ENCODE results near the gene POMZP3.
"Not testable (repeated sequence)": the region's sequence is repeated elsewhere in the genome, so short reads cannot be mapped to it uniquely, and the experiment has no call there.

Gene POMZP3

GRCh38 chr7:76619439-76620190, 7.5 kb downstream of the POMZP3 start:
- H3K36me3 ChIP-seq (replicated peaks in 1 of 2; ENCODE audit: control insufficient read depth in 2 of 2, insufficient read depth in 2 of 2, low read length in 2 of 2); H3K18ac ChIP-seq (ENCODE audit: low read length); H3K9me3 ChIP-seq (replicated peaks in 1 of 2; ENCODE audit: control insufficient read depth in 2 of 2, insufficient read depth in 1 of 2, low read depth in 1 of 2, low read length in 2 of 2); H3K4me2 ChIP-seq (ENCODE audit: insufficient read depth, low read length, poor library complexity, severe bottlenecking); H3K27ac ChIP-seq (replicated peaks; ENCODE audit: low read length); DNase-seq (ENCODE audit: low spot score); H3K79me1 ChIP-seq (ENCODE audit: low read depth, low read length); H2AFZ ChIP-seq (ENCODE audit: low read length); H2BK5ac ChIP-seq (ENCODE audit: low read length); H4K8ac ChIP-seq (ENCODE audit: low read depth, low read length); H4K91ac ChIP-seq (ENCODE audit: low read depth, low read length, poor library complexity); H3K4ac ChIP-seq (ENCODE audit: low read length); H2AK5ac ChIP-seq (ENCODE audit: low read depth, low read length); H3K27me3 ChIP-seq (ENCODE audit: control insufficient read depth in 3 of 3, insufficient read depth in 3 of 3, low read depth in 1 of 3, low read length in 3 of 3); H2BK120ac ChIP-seq (ENCODE audit: low read depth, low read length); H2BK15ac ChIP-seq (ENCODE audit: low read length); H3K14ac ChIP-seq (ENCODE audit: low read length); H3K4me1 ChIP-seq (ENCODE audit: control insufficient read depth in 2 of 2, insufficient read depth in 1 of 2, low read depth in 1 of 2, low read length in 2 of 2); H3K23ac ChIP-seq (ENCODE audit: low read depth, low read length, poor library complexity); H3K4me3 ChIP-seq (ENCODE audit: low read length in 2 of 2); H2BK12ac ChIP-seq (ENCODE audit: low read length); H3K9ac ChIP-seq (ENCODE audit: low read depth, low read length, poor library complexity): not testable (repeated sequence)
- no CpG with 5 or more reads among the region's 13 CpGs for WGBS, 2 donors (ENCODE audit: extremely low coverage in 2 of 2, insufficient read length in 2 of 2, insufficient replicate concordance in 1 of 2)

DNA sequence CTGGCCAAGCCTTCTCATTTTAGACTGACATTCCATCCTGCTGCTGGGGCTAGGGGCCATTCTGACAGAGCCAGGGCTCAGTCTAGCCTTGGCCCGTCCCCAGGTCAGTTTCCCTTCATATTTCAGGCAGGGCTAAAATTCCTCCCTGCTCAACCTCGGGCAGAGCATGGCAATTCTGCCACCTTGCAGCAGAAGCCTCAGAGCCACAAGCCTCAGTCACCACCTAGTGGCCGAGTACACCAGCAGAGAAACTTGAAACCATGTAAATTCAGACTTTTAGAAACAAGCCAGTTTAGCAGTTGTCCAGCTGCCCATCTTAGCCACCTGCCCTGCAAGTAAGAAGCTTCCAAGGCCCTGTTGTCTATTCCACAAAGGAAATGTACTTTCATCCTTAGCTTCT, 13.3 kb downstream of the POMZP3 start:
- not testable (repeated sequence) for H4K8ac ChIP-seq (ENCODE audit: low read depth, low read length); H3K27ac ChIP-seq (replicated peaks; ENCODE audit: low read length); H3K27me3 ChIP-seq (ENCODE audit: control insufficient read depth in 3 of 3, insufficient read depth in 3 of 3, low read depth in 1 of 3, low read length in 3 of 3); H2BK120ac ChIP-seq (ENCODE audit: low read depth, low read length); H3K18ac ChIP-seq (ENCODE audit: low read length); H3K9ac ChIP-seq (ENCODE audit: low read depth, low read length, poor library complexity); H3K14ac ChIP-seq (ENCODE audit: low read length); H2BK12ac ChIP-seq (ENCODE audit: low read length); H2AK5ac ChIP-seq (ENCODE audit: low read depth, low read length); H2BK15ac ChIP-seq (ENCODE audit: low read length); H4K91ac ChIP-seq (ENCODE audit: low read depth, low read length, poor library complexity); H3K79me1 ChIP-seq (ENCODE audit: low read depth, low read length); H3K23ac ChIP-seq (ENCODE audit: low read depth, low read length, poor library complexity); H3K36me3 ChIP-seq (replicated peaks in 1 of 2; ENCODE audit: control insufficient read depth in 2 of 2, insufficient read depth in 2 of 2, low read length in 2 of 2); DNase-seq (ENCODE audit: low spot score); H3K4me2 ChIP-seq (ENCODE audit: insufficient read depth, low read length, poor library complexity, severe bottlenecking); H3K4me3 ChIP-seq (ENCODE audit: low read length in 2 of 2); H3K4ac ChIP-seq (ENCODE audit: low read length); H3K9me3 ChIP-seq (replicated peaks in 1 of 2; ENCODE audit: control insufficient read depth in 2 of 2, insufficient read depth in 1 of 2, low read depth in 1 of 2, low read length in 2 of 2); H2AFZ ChIP-seq (ENCODE audit: low read length); H2BK5ac ChIP-seq (ENCODE audit: low read length); H3K4me1 ChIP-seq (ENCODE audit: control insufficient read depth in 2 of 2, insufficient read depth in 1 of 2, low read depth in 1 of 2, low read length in 2 of 2)
- no CpG with 5 or more reads among the region's 3 CpGs for WGBS, 2 donors (ENCODE audit: extremely low coverage in 2 of 2, insufficient read length in 2 of 2, insufficient replicate concordance in 1 of 2)

- H4K91ac ChIP-seq (ENCODE audit: low read depth, low read length, poor library complexity); H3K27me3 ChIP-seq (ENCODE audit: control insufficient read depth in 3 of 3, insufficient read depth in 3 of 3, low read depth in 1 of 3, low read length in 3 of 3); H3K36me3 ChIP-seq (replicated peaks in 1 of 2; ENCODE audit: control insufficient read depth in 2 of 2, insufficient read depth in 2 of 2, low read length in 2 of 2); H2AFZ ChIP-seq (ENCODE audit: low read length); H2BK12ac ChIP-seq (ENCODE audit: low read length); H3K4me1 ChIP-seq (ENCODE audit: control insufficient read depth in 2 of 2, insufficient read depth in 1 of 2, low read depth in 1 of 2, low read length in 2 of 2); H2BK15ac ChIP-seq (ENCODE audit: low read length); H3K18ac ChIP-seq (ENCODE audit: low read length); H3K14ac ChIP-seq (ENCODE audit: low read length); H3K4me3 ChIP-seq (ENCODE audit: low read length in 2 of 2); H3K23ac ChIP-seq (ENCODE audit: low read depth, low read length, poor library complexity); H3K79me1 ChIP-seq (ENCODE audit: low read depth, low read length); H2BK120ac ChIP-seq (ENCODE audit: low read depth, low read length); H3K27ac ChIP-seq (replicated peaks; ENCODE audit: low read length); H3K4me2 ChIP-seq (ENCODE audit: insufficient read depth, low read length, poor library complexity, severe bottlenecking); DNase-seq (ENCODE audit: low spot score); H2AK5ac ChIP-seq (ENCODE audit: low read depth, low read length); H3K9me3 ChIP-seq (replicated peaks in 1 of 2; ENCODE audit: control insufficient read depth in 2 of 2, insufficient read depth in 1 of 2, low read depth in 1 of 2, low read length in 2 of 2); H3K9ac ChIP-seq (ENCODE audit: low read depth, low read length, poor library complexity); H3K4ac ChIP-seq (ENCODE audit: low read length); H4K8ac ChIP-seq (ENCODE audit: low read depth, low read length); H2BK5ac ChIP-seq (ENCODE audit: low read length): not testable (repeated sequence)
- no CpG with 5 or more reads among the region's 3 CpGs for WGBS, 2 donors (ENCODE audit: extremely low coverage in 2 of 2, insufficient read length in 2 of 2, insufficient replicate concordance in 1 of 2)
Measured at GRCh38 chr7:76612232-76612631, 14.8 kb downstream of the POMZP3 start.

DNA sequence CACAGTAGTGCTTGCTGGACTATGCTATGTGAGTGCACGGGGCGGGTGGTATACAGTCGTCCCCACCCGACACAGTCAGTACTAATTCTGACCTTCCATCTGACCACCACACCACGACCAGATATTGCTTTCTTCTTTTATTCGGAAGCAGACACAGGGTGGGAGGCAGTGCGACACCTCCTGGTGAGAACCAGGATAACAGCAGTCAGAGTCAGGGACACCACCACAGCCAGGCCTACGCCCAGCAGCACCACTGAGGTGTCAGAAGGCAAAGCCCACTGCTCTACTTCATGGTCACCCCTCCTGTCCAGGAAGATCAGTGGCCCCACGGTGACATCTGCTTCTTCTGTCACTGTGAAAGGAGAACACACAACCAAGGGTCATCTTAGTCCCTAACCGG, 17.2 kb downstream of the POMZP3 start:
- WGBS, 2 donors (ENCODE audit: extremely low coverage in 2 of 2, insufficient read length in 2 of 2, insufficient replicate concordance in 1 of 2), result no CpG with 5 or more reads among the region's 10 CpGs
- not testable (repeated sequence) for H2AFZ ChIP-seq (ENCODE audit: low read length); H2BK12ac ChIP-seq (ENCODE audit: low read length); H3K36me3 ChIP-seq (replicated peaks in 1 of 2; ENCODE audit: control insufficient read depth in 2 of 2, insufficient read depth in 2 of 2, low read length in 2 of 2); H2BK120ac ChIP-seq (ENCODE audit: low read depth, low read length); H3K4me3 ChIP-seq (ENCODE audit: low read length in 2 of 2); DNase-seq (ENCODE audit: low spot score); H4K91ac ChIP-seq (ENCODE audit: low read depth, low read length, poor library complexity); H3K4me1 ChIP-seq (ENCODE audit: control insufficient read depth in 2 of 2, insufficient read depth in 1 of 2, low read depth in 1 of 2, low read length in 2 of 2); H3K79me1 ChIP-seq (ENCODE audit: low read depth, low read length); H3K27ac ChIP-seq (replicated peaks; ENCODE audit: low read length); H3K4me2 ChIP-seq (ENCODE audit: insufficient read depth, low read length, poor library complexity, severe bottlenecking); H4K8ac ChIP-seq (ENCODE audit: low read depth, low read length); H3K9ac ChIP-seq (ENCODE audit: low read depth, low read length, poor library complexity); H3K4ac ChIP-seq (ENCODE audit: low read length); H3K23ac ChIP-seq (ENCODE audit: low read depth, low read length, poor library complexity); H3K18ac ChIP-seq (ENCODE audit: low read length); H2BK5ac ChIP-seq (ENCODE audit: low read length); H3K9me3 ChIP-seq (replicated peaks in 1 of 2; ENCODE audit: control insufficient read depth in 2 of 2, insufficient read depth in 1 of 2, low read depth in 1 of 2, low read length in 2 of 2); H3K14ac ChIP-seq (ENCODE audit: low read length); H2BK15ac ChIP-seq (ENCODE audit: low read length); H3K27me3 ChIP-seq (ENCODE audit: control insufficient read depth in 3 of 3, insufficient read depth in 3 of 3, low read depth in 1 of 3, low read length in 3 of 3); H2AK5ac ChIP-seq (ENCODE audit: low read depth, low read length)
